ENCODE data around the gene IL17RE.

Gene IL17RE

GRCh38 chr3:9903238-9903624 is 583 bp downstream of the IL17RE start:
- Mint-ChIP-seq H3K27me3 (no peaks in the 10 kb centered on the region), H3K4me1 (ENCODE audit: low read depth in 2 of 2) (peaks cover 17 to 18% of the 10 kb centered on the region in 2 donors), H3K9me3 (no peaks in the 10 kb centered on the region), H3K36me3 (ENCODE audit: insufficient read depth) (peaks cover 6% of the 10 kb centered on the region), H3K4me3 (peak overlapping the region; percentile 37 to 86), H3K27ac (peak overlapping the region; percentile 35 to 90)
- DNase-seq: no peak
- no peak for ATAC-seq (replicated peaks)

DNA sequence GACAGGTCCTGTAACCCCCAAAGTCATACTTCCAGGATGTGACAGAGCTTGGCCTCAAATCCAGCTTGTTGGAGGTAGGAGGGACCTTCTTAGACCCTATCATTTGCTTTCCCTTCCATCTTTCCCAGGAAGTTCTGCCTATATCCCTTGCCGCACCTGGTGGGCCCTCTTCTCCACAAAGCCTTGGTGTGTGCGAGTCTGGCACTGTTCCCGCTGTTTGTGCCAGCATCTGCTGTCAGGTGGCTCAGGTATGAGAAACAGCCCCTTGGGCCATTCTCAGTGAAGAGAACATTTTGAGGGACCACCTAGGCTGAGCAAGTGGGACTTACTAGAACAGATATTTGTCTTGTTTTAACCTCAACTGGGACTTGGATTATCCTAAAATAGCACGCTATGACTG is 1.3 kb downstream of the IL17RE start:
- ATAC-seq (replicated peaks): no peak
- Mint-ChIP-seq H3K4me3 (peak overlapping the region in 1 of 2 donors; percentile 86), H3K27me3 (no peaks in the 10 kb centered on the region), H3K36me3 (ENCODE audit: insufficient read depth) (peaks cover 6% of the 10 kb centered on the region), H3K27ac (peak overlapping the region; percentile 35 to 90), H3K4me1 (ENCODE audit: low read depth in 2 of 2) (peaks cover 13 to 14% of the 10 kb centered on the region in 2 donors), H3K9me3 (no peaks in the 10 kb centered on the region)
- DNase-seq: no peak

- DNase-seq (no peak), ATAC-seq (replicated peaks) (no peak)
- Mint-ChIP-seq H3K36me3 (ENCODE audit: insufficient read depth) (peaks cover 6% of the 10 kb centered on the region), H3K4me3 (no peak overlapping the region), H3K27me3 (no peaks in the 10 kb centered on the region), H3K9me3 (no peaks in the 10 kb centered on the region), H3K27ac (no peak overlapping the region), H3K4me1 (ENCODE audit: low read depth in 2 of 2) (peaks cover 10 to 14% of the 10 kb centered on the region in 2 donors)
Observed at GRCh38 chr3:9906480-9906879, 3.8 kb downstream of the IL17RE start.

GRCh38 chr3:9908286-9908685 is 5.6 kb downstream of the IL17RE start:
- Mint-ChIP-seq H3K27ac (no peak overlapping the region), H3K4me1 (ENCODE audit: low read depth in 2 of 2) (peaks cover 4 to 16% of the 10 kb centered on the region in 2 donors), H3K9me3 (no peaks in the 10 kb centered on the region), H3K36me3 (ENCODE audit: insufficient read depth) (peaks cover 9% of the 10 kb centered on the region), H3K27me3 (no peaks in the 10 kb centered on the region), H3K4me3 (no peak overlapping the region)
- no peak for ATAC-seq (replicated peaks)
- DNase-seq: no peak

DNA sequence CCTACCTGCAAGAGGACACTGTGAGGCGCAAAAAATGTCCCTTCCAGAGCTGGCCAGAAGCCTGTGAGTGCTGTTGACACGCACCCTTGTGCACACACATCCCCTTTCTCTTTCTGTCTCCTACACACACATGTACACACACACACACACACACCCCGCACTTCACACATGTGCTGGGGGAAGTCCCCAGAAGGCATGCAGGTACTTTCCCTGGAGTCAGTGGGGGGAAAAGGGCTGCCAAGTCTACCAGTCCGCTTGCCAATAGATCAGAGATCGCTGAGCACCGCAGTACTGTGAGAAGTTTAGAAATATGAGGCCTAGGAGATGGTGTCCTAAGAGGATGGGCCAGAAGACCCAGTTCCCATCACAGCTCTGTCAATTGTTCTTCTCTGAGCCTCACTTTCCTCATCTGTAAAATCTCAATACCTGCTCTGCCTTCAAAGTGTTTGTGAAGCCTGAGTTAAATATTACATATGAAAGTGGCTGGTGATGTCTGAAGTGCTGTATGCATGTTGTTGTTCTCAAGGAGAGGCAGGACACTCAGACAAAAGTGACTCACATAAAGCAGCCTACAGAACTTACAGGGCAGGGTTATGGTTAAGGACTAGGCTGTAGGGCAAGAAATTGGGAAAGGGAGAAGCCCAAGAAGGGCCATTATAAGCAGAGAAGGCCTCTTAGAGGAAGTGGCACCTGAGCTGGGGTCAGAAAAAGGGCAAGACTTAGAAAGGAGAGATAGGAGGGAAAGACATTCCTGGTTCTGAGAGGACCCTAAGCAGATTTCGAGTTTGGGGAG is 6.8 kb downstream of the IL17RE start:
- Mint-ChIP-seq H3K9me3 (no peaks in the 10 kb centered on the region), H3K4me3 (no peak overlapping the region), H3K27ac (peak overlapping the region in 1 of 2 donors; percentile 4), H3K4me1 (ENCODE audit: low read depth in 2 of 2) (peaks cover 4 to 13% of the 10 kb centered on the region in 2 donors), H3K36me3 (ENCODE audit: insufficient read depth) (peaks cover 9% of the 10 kb centered on the region), H3K27me3 (no peaks in the 10 kb centered on the region)
- ATAC-seq (replicated peaks): no peak
- DNase-seq: no peak

- Mint-ChIP-seq H3K4me3 (peak overlapping the region in 1 of 2 donors; percentile 36), H3K27ac (peak overlapping the region in 1 of 2 donors; percentile 66), H3K36me3 (ENCODE audit: insufficient read depth) (peaks cover 6% of the 10 kb centered on the region), H3K27me3 (no peaks in the 10 kb centered on the region), H3K9me3 (no peaks in the 10 kb centered on the region), H3K4me1 (ENCODE audit: low read depth in 2 of 2) (peaks cover 9 to 18% of the 10 kb centered on the region in 2 donors)
- ATAC-seq (replicated peaks) (no peak), DNase-seq (no peak)
Observed at GRCh38 chr3:9911863-9912262, 9.2 kb downstream of the IL17RE start.

GRCh38 chr3:9912294-9912935 is 9.8 kb downstream of the IL17RE start:
- Mint-ChIP-seq H3K36me3 (ENCODE audit: insufficient read depth) (peaks cover 6% of the 10 kb centered on the region), H3K4me3 (peak overlapping the region in 1 of 2 donors; percentile 36), H3K27ac (peak overlapping the region in 1 of 2 donors; percentile 66), H3K9me3 (no peaks in the 10 kb centered on the region), H3K27me3 (no peaks in the 10 kb centered on the region), H3K4me1 (ENCODE audit: low read depth in 2 of 2) (peaks cover 9 to 20% of the 10 kb centered on the region in 2 donors)
- DNase-seq (no peak), ATAC-seq (replicated peaks) (peak; percentile 63)

DNA sequence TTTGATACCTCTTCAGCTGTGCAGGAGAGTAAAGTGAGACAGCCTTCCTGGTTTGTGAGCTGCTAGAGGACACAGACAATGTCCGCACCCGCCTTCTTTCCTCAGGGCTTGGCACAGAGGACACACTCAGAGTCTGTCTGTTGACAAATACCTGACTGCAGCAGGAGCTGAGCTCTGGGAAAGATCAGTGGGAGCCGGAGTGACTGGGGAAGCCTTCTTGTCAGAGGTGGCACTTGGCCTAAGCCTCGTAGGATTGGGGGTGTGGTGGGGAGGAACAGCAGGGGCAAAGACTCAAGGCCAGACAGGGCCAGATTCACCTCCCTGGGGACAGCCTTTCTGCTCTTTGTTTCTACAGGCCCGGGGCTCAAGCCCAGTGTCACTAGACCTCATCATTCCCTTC is 11.0 kb downstream of the IL17RE start:
- H3K36me3 Mint-ChIP-seq (ENCODE audit: insufficient read depth): peaks cover 3% of the 10 kb centered on the region
- peaks cover 9 to 20% of the 10 kb centered on the region in 2 donors for H3K4me1 Mint-ChIP-seq (ENCODE audit: low read depth in 2 of 2)
- no peak overlapping the region for H3K4me3 Mint-ChIP-seq
- no peaks in the 10 kb centered on the region for H3K27me3 Mint-ChIP-seq
- H3K9me3 Mint-ChIP-seq: no peaks in the 10 kb centered on the region
- ATAC-seq (replicated peaks): no peak
- H3K27ac Mint-ChIP-seq: no peak overlapping the region
- no peak for DNase-seq

DNA sequence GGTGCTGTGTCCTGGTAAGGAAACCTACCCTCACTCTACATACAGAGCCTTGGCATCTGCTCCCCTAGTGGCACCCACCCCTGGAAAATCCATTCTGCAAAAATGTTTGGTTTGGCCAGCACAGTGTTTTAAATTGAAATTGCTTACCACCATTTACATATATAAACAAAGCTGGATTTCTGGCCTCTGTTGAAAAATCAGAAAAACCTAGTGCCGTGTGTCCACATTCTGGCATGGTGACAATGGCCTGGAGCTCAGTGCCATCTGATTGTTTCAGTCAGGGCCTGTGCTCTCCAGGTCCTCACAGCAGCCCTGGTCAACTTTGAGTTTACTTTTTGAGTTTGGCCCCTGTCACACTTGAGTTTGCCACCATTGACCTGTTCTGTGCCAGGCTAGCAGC is 11.4 kb downstream of the IL17RE start:
- H3K4me3 Mint-ChIP-seq: no peak overlapping the region
- peaks cover 3% of the 10 kb centered on the region for H3K36me3 Mint-ChIP-seq (ENCODE audit: insufficient read depth)
- DNase-seq (no peak), ATAC-seq (replicated peaks) (no peak)
- no peak overlapping the region for H3K27ac Mint-ChIP-seq
- H3K9me3 Mint-ChIP-seq: no peaks in the 10 kb centered on the region
- peaks cover 9 to 20% of the 10 kb centered on the region in 2 donors for H3K4me1 Mint-ChIP-seq (ENCODE audit: low read depth in 2 of 2)
- H3K27me3 Mint-ChIP-seq: no peaks in the 10 kb centered on the region

- peaks cover 3% of the 10 kb centered on the region for H3K36me3 Mint-ChIP-seq (ENCODE audit: insufficient read depth)
- no peaks in the 10 kb centered on the region for H3K9me3 Mint-ChIP-seq
- no peak for ATAC-seq (replicated peaks)
- no peaks in the 10 kb centered on the region for H3K27me3 Mint-ChIP-seq
- no peak for DNase-seq
- H3K4me1 Mint-ChIP-seq (ENCODE audit: low read depth in 2 of 2): peaks cover 9 to 20% of the 10 kb centered on the region in 2 donors
- H3K4me3 Mint-ChIP-seq: peak overlapping the region; percentile 73 to 77
- no peak overlapping the region for H3K27ac Mint-ChIP-seq
Observed at GRCh38 chr3:9914559-9915253, 12.1 kb downstream of the IL17RE start.

DNA sequence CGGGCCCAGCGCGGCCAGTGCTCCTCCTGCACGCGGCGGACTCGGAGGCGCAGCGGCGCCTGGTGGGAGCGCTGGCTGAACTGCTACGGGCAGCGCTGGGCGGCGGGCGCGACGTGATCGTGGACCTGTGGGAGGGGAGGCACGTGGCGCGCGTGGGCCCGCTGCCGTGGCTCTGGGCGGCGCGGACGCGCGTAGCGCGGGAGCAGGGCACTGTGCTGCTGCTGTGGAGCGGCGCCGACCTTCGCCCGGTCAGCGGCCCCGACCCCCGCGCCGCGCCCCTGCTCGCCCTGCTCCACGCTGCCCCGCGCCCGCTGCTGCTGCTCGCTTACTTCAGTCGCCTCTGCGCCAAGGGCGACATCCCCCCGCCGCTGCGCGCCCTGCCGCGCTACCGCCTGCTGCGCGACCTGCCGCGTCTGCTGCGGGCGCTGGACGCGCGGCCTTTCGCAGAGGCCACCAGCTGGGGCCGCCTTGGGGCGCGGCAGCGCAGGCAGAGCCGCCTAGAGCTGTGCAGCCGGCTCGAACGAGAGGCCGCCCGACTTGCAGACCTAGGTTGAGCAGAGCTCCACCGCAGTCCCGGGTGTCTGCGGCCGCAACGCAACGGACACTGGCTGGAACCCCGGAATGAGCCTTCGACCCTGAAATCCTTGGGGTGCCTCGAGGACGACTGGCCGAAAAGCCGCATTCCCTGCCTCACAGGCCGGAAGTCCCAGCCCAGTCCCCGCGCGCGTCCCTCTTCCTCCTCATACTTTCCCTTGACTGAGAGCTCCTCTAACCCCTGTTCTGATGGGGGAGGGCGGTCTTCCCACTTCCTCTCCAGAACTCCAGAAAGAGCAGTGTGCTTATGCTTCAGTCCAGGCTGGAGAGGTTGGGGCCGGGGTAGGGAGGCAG is 12.8 kb downstream of the IL17RE start:
- Mint-ChIP-seq H3K27me3 (no peaks in the 10 kb centered on the region), H3K4me3 (peak overlapping the region; percentile 73 to 77), H3K9me3 (no peaks in the 10 kb centered on the region), H3K4me1 (ENCODE audit: low read depth in 2 of 2) (peaks cover 9 to 20% of the 10 kb centered on the region in 2 donors), H3K27ac (no peak overlapping the region), H3K36me3 (ENCODE audit: insufficient read depth) (peaks cover 3% of the 10 kb centered on the region)
- ATAC-seq (replicated peaks): peak; percentile 50
- DNase-seq: no peak

GRCh38 chr3:9916346-9916733 is 13.7 kb downstream of the IL17RE start:
- H3K36me3 Mint-ChIP-seq (ENCODE audit: insufficient read depth): peaks cover 3% of the 10 kb centered on the region
- peak overlapping the region; percentile 73 to 77 for H3K4me3 Mint-ChIP-seq
- H3K4me1 Mint-ChIP-seq (ENCODE audit: low read depth in 2 of 2): peaks cover 9 to 18% of the 10 kb centered on the region in 2 donors
- ATAC-seq (replicated peaks): no peak
- no peaks in the 10 kb centered on the region for H3K9me3 Mint-ChIP-seq
- DNase-seq: no peak
- H3K27ac Mint-ChIP-seq: no peak overlapping the region
- H3K27me3 Mint-ChIP-seq: no peaks in the 10 kb centered on the region

All from effector memory CD8-positive, alpha-beta T cell (primary cell).